Neuron (in vitro differentiated cells): Measurements from ENCODE around the gene FAM156A.
"Not testable (repeated sequence)": the region's sequence is repeated elsewhere in the genome, so short reads cannot be mapped to it uniquely, and the experiment has no call there.

Source experiments
- H2AFZ ChIP-seq: one replicate; pipeline ENCODE4 v1.6.1; 2013; ENCODE audit warnings: low read depth, mild to moderate bottlenecking, inconsistent platforms, low read length, moderate library complexity
- H3K27me3 ChIP-seq: one replicate; pipeline ENCODE4 v1.6.1; 2013; ENCODE audit warnings: low read length; ENCODE audit not compliant: insufficient read depth
- H3K36me3 ChIP-seq: one replicate; pipeline ENCODE4 v1.6.1; 2013; ENCODE audit warnings: low read length; ENCODE audit not compliant: insufficient read depth
- H3K4me1 ChIP-seq: one replicate; pipeline ENCODE4 v1.6.1; 2013; ENCODE audit warnings: low read length; ENCODE audit not compliant: insufficient read depth
- H3K4me3 ChIP-seq: 2 replicates; pipeline ENCODE4 v1.5.1; 2013; ENCODE audit warnings: mild to moderate bottlenecking, low read length, moderate library complexity
- H3K9me3 ChIP-seq: one replicate; pipeline ENCODE4 v1.6.1; 2013; ENCODE audit warnings: low read length

Gene FAM156A

GRCh38 chrX:52907137-52907536 lies 51.2 kb downstream of the FAM156A start:
- H3K36me3 ChIP-seq, H3K9me3 ChIP-seq, H3K4me1 ChIP-seq, H3K4me3 ChIP-seq, H3K27me3 ChIP-seq, H2AFZ ChIP-seq: not testable (repeated sequence)

DNA sequence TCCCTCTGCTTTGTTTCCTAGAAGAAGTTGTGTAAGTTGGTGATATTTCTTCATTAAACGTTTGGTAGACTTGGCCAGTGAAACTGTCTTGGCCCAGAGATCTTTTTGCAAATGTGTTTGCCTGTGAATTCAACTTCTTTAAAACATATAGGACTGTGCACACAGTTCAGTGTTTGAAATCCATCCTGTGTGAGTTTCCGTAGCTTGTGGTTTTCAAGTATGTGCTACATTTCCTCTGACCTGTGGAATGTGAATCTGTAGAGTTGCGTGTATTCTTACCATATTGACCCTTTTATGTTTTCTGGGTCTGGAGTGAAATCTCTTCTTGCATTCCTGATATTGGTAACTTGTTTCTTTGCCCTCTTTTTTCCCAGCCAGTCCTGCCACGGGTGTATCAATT lies 52.2 kb downstream of the FAM156A start:
- H3K4me3 ChIP-seq, H2AFZ ChIP-seq, H3K27me3 ChIP-seq, H3K36me3 ChIP-seq, H3K4me1 ChIP-seq, H3K9me3 ChIP-seq: not testable (repeated sequence)

GRCh38 chrX:52905531-52905930 lies 52.8 kb downstream of the FAM156A start:
- not testable (repeated sequence) for H3K27me3 ChIP-seq, H3K36me3 ChIP-seq, H3K4me3 ChIP-seq, H3K9me3 ChIP-seq, H2AFZ ChIP-seq, H3K4me1 ChIP-seq
